Measurements from ENCODE around the gene CARMIL1. TPM values are rescaled to one million over a fixed set of nuclear protein-coding genes. Genes with fewer than 3 reads are reported as not detected.
A peak's percentile ranks its signal among the peaks of the same experiment; 100 is the strongest.

CARMIL1 gene
- total and polyA plus RNA-seq, 12 donors, result 9.2 to 36.2 (median 14.5) TPM

DNA sequence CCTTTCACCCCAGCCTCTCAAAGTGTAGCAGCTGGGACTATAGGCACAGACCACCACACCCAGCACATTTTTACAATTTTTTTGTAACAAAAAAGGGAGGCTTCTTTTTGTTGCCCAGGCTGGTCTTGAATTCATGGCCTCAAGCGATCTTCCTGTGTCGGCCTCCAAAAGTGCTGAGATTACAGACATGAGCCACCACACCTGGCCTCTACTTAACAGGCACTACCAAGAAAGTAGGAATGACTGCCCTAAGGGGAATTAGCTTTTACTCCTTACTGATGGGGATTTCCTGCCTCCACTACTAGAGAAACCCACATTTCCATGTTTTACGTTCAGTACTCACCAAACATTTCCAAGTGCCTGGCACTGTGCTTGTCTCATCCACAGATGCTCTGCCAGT lies 109.6 kb downstream of the CARMIL1 start:
- H3K36me3 ChIP-seq (replicated peaks in 1 of 2), result no peaks in the 10 kb centered on the region
- TF ChIP-seq, protein P1, sequence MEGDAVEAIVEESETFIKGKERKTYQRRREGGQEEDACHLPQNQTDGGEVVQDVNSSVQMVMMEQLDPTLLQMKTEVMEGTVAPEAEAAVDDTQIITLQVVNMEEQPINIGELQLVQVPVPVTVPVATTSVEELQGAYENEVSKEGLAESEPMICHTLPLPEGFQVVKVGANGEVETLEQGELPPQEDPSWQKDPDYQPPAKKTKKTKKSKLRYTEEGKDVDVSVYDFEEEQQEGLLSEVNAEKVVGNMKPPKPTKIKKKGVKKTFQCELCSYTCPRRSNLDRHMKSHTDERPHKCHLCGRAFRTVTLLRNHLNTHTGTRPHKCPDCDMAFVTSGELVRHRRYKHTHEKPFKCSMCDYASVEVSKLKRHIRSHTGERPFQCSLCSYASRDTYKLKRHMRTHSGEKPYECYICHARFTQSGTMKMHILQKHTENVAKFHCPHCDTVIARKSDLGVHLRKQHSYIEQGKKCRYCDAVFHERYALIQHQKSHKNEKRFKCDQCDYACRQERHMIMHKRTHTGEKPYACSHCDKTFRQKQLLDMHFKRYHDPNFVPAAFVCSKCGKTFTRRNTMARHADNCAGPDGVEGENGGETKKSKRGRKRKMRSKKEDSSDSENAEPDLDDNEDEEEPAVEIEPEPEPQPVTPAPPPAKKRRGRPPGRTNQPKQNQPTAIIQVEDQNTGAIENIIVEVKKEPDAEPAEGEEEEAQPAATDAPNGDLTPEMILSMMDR (IDR thresholded peaks at IDR 0.05), result no peak
- no peak for TF ChIP-seq POLR2A (IDR thresholded peaks at IDR 0.05)
- peak overlapping the region in 1 of 5 donors; percentile 73 for H3K27ac ChIP-seq
- WGBS, 4 donors, result 81 to 100% (median 97%) methylated on average over 3 of the region's 3 CpGs
- no peaks in the 10 kb centered on the region for H3K9me3 ChIP-seq (replicated peaks in 1 of 3)
- no peak for DNase-seq
- H3K4me1 ChIP-seq (replicated peaks in 1 of 2), result peaks cover 0 to 28% of the 10 kb centered on the region in 2 donors
- no peaks in the 10 kb centered on the region for H3K27me3 ChIP-seq
- no peak overlapping the region for H3K4me3 ChIP-seq
- intact Hi-C loops (cut with DNase I), result no loop called here

DNA sequence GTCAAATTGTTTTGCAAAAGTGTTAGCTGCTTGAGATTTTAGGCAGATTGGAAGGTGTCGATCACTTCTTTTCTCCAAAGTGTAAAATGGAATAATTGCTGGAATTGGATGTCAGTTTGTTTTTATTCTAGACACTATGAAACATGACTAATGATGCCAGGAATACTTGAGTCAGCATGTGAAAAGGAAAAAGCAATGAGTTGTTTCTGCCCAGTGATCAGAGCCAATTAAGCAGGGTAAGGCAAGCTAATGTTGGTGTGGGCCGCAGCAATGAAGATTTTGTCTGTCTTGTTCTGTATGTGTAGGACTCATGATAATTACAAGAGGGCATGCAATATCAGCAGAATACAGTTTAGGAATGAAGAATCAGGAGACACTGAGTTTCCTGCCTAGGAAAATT lies 110.3 kb downstream of the CARMIL1 start:
- Histone ChIP-seq H3K36me3 (replicated peaks in 1 of 2) (no peaks in the 10 kb centered on the region), H3K27me3 (no peaks in the 10 kb centered on the region), H3K9me3 (replicated peaks in 1 of 3) (no peaks in the 10 kb centered on the region), H3K27ac (peak overlapping the region in 2 of 5 donors; percentile 30 to 73), H3K4me3 (no peak overlapping the region), H3K4me1 (replicated peaks in 1 of 2) (peaks cover 0 to 28% of the 10 kb centered on the region in 2 donors)
- intact Hi-C loops (cut with DNase I), result no loop called here
- TF ChIP-seq, protein P1 (IDR thresholded peaks at IDR 0.05), result no peak
- no peak for TF ChIP-seq POLR2A (IDR thresholded peaks at IDR 0.05)
- 67 to 77% (median 72%) methylated on average over 2 of the region's 2 CpGs for WGBS, 4 donors
- peak in 3 of 7 donors; percentile 21 to 54 (median 52) for DNase-seq

DNA sequence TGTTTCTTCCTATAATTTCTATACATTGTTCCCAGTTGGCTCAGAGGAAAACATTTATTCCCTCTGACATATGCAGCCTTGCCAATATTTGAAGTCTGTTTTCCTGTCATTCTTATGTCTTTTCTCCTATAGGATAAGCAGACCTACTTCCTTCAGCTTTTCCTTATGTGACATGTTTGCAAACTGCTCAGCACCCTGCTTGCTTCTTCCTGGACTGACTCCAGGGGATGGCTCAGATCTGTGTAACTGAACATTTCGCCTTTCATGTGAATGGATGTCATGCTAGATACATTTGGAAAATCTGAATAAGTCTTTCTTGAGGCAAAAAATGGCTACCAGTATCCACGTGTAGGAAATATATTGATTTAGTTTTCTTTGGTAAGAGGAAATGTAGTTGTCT lies 113.2 kb downstream of the CARMIL1 start:
- no peak for DNase-seq
- Histone ChIP-seq H3K9me3 (replicated peaks in 1 of 3) (no peaks in the 10 kb centered on the region), H3K4me1 (replicated peaks in 1 of 2) (peaks cover 0 to 16% of the 10 kb centered on the region in 2 donors), H3K27me3 (no peaks in the 10 kb centered on the region), H3K27ac (no peak overlapping the region), H3K4me3 (no peak overlapping the region), H3K36me3 (replicated peaks in 1 of 2) (no peaks in the 10 kb centered on the region)
- intact Hi-C loops (cut with DNase I), result no loop called here
- TF ChIP-seq, protein P1 (IDR thresholded peaks at IDR 0.05), result no peak
- TF ChIP-seq POLR2A (IDR thresholded peaks at IDR 0.05), result no peak
- 69 to 76% (median 74%) methylated on average over 2 of the region's 2 CpGs for WGBS, 4 donors

DNA sequence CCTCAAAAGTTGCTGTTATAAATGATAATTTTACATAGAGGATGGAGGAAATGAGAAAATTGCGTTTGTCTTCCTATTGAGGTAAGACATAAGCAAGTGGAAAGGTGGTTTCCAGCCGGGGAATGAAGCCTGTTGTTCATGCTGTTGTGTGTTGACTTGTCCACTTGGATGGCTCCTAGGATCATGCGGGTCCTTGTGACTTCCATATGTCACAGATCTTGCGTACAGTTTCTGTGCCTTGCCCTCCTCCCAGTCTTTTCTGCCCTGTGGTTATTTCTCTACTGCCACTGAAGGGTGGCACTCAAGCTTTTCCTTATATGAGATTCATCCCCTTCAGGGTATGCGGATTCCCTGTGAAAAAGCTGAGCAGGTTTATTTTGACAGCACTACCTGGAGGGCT lies 116.6 kb downstream of the CARMIL1 start:
- Histone ChIP-seq H3K9me3 (replicated peaks in 1 of 3) (no peaks in the 10 kb centered on the region), H3K27me3 (no peaks in the 10 kb centered on the region), H3K4me1 (replicated peaks in 1 of 2) (no peaks in the 10 kb centered on the region), H3K4me3 (no peak overlapping the region), H3K36me3 (replicated peaks in 1 of 2) (no peaks in the 10 kb centered on the region), H3K27ac (no peak overlapping the region)
- TF ChIP-seq, protein P1 (IDR thresholded peaks at IDR 0.05), result no peak
- no peak for TF ChIP-seq POLR2A (IDR thresholded peaks at IDR 0.05)
- DNase-seq, result no peak
- intact Hi-C loops (cut with DNase I), result no loop called here
- WGBS, 4 donors, result 78 to 96% (median 84%) methylated on average over 5 of the region's 5 CpGs
